NCI-H1092 treated with DMSO at 0.1 percent for 48 hours (cell line): ENCODE measurements around the gene BACH1.
"Not testable (repeated sequence)": the region's sequence is repeated elsewhere in the genome, so short reads cannot be mapped to it uniquely, and the experiment has no call there.

Source experiments
- DNase-seq: peaks from one replicate; lab custom pipeline; 2025; lab: John Stamatoyannopoulos, UW

The BACH1 gene

DNA sequence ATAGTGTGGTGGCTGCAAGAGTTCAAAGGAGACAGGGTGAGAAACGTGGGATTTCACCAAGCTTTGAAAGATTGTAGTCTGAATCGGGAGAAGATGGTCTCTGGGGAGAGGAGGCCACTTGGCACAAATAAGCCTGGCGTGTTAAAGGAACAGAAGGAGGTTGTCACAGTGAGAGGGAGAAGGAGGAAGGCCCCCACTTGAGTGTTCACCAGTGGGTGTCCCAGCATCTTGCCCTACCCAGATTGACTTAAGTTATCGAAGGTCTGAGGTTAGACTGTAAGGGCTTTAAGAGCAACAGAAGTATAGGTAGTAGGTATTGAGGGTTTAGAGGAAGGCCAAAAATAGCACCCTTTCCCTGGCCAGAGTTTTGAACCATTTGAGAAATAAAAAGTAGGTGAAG, 48.0 kb downstream of the BACH1 start:
- no peak for DNase-seq

DNA sequence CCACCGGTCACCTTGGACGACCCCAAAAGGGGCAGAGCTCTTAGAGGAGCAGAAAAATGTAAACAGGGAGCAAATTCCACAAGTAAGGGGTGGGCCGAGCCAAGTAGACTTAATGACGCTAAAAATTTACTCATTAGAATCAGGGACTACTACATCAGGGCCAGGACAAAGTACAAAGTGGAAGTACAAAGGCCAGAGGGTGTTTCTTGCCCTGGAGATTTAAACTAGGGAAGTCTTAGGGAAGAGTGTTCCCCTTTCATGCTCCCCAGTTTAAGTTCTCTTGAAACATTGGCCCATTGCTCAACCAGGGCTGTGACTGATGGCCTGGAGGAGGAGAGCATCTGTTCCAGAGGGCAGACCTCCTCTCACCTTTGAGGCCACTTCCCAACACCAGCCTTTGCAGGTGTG, 48.6 kb downstream of the BACH1 start:
- no peak for DNase-seq

DNA sequence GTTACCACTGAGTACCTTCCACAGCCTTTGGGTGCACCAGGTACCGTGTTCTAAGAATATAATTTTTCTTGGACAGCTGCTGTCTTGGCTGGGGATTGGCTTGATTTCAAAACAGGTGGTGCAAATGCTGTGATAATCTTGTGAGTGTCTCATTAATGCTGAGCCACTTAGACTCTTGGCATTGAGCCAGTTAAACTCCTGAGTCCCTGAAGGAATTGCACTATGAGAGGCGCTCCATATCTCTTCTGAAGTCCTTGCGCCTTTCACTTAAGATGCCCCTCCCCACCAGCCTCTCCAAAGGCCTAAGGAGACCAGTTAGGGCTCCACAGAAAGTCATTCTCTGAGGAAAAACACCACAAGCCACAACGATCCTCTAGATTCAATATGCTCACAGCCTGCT, 51.0 kb downstream of the BACH1 start:
- no peak for DNase-seq

DNA sequence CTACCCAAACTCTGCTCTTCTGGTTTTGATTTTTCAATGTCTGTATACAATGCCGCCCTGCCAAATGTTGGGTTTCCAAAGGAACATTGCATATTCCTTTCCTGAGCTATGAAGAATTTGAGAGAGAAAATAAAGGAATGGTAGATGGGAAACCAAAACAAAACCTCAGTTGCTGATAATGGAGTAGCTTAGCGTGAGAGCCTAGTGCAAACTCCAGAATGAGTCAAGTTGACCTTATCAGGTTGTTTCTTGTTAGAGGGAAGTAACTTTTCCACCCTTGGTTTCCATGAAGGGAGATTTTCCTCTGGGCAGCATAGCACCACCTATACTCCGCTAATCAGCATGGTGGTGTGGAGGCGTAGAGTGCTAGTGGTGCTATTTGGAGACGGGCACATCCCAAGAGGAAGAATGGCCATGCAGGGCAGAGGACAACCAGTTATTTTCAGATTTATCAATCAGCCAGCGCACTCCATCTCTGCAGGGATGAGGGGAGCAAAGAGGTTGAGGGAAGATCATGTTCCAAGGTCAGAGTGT, 51.6 kb downstream of the BACH1 start:
- DNase-seq = no peak

DNA sequence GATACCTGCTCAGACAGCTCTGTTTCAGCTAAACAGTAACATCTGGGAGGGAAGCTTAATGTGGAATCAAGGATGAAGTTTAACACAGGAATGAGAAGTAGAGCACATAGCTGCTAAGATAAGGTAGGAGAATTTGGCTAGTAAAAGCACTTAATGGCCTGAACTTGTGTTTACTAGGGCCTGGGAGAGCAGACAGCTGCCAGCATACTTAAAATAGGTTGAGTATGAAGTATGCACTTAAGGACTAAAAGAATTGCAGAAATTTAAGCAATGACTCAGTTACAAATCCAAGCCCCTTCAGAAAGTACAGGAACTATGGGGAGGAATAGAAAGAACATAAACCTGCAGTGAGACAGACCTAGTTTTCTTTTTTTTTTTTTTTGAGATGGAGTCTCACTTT, 53.0 kb downstream of the BACH1 start:
- no peak for DNase-seq

DNA sequence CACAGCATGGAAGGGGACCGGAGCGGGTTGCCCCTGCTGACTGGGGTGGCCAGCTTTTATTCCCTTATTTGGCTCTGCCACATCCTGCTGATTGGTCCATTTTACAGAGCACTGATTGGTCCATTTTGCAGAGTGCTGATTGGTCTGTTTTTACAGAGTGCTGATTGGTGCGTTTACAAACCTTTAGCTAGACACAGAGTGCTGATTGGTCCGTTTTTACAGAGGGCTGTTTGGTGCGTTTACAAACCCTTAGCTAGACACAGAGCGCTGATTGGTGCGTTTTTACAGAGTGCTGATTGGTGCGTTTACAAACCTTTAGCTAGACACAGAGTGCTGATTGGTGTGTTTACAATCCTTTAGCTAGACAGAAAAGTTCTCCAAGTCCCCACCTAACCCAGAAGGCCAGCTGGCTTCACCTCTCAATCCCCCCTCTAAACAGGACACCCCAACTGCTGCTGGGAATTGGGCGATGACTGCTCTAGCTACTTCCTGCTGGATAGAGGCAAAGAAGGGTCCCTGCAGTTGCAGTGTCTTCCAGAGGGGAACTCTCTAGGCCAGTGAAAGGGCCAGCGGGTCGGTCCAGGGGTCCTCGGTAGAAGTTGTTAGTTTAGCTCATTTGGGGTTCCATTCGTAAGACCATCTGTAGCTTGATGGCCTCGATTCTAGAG, 56.5 kb downstream of the BACH1 start:
- not testable (repeated sequence) for DNase-seq

DNA sequence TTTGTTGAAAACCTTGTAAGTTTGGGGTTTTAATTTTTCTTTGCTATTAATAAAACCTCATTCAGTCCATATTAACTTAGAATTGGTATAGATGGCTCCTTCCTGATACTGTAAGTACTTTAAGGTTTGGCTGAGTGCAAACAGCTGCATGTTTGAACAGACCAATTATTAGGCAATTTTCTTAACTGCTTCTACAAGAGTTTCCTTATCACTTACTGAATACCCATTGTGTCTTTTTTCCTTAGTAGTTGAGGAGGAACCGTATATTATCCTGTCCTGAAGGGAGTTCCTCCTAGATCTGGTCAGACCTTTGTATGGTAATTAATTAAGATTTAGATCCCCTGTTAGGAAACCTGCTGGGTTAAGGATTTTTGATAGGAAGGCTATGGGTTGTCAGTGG, 57.6 kb downstream of the BACH1 start:
- DNase-seq = not testable (repeated sequence)

DNA sequence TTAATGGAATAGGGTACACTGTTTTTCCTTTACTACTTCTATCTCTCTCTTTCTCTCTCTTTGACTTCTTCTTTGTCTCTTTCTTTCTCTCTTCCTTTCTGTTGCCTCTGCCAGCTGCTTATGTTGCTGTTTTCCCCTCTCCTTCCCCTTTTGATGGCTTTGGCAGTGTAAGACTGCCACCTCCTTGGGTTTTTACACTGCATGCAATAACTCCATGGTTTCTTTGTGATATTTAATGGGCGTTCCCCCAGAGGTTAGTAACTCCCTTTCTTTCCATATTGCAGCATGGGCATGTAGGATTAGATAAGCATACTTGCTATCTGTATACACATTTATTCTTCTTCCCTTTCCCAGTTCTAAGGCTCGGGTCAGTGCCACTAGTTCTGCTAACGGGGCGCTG, 58.1 kb downstream of the BACH1 start:
- DNase-seq = not testable (repeated sequence)

DNA sequence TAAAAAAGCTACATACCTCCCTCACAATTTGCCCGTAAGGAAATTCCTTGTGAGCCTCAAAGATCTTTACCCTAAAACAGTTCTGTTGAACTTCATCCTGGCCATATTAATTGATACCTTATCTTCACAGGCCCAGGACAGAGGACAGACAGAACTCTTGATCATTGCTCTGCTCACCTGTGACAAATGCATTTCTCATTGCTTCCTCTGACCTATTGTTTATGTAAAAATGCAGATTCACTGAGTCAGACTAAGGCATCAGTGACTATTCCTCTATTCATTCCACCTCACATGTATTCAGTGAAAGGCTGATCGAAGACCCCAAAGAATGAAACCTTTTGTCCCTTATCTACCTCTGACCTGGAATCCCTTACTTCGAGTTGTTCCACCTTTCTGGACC, 61.0 kb downstream of the BACH1 start:
- DNase-seq = no peak

DNA sequence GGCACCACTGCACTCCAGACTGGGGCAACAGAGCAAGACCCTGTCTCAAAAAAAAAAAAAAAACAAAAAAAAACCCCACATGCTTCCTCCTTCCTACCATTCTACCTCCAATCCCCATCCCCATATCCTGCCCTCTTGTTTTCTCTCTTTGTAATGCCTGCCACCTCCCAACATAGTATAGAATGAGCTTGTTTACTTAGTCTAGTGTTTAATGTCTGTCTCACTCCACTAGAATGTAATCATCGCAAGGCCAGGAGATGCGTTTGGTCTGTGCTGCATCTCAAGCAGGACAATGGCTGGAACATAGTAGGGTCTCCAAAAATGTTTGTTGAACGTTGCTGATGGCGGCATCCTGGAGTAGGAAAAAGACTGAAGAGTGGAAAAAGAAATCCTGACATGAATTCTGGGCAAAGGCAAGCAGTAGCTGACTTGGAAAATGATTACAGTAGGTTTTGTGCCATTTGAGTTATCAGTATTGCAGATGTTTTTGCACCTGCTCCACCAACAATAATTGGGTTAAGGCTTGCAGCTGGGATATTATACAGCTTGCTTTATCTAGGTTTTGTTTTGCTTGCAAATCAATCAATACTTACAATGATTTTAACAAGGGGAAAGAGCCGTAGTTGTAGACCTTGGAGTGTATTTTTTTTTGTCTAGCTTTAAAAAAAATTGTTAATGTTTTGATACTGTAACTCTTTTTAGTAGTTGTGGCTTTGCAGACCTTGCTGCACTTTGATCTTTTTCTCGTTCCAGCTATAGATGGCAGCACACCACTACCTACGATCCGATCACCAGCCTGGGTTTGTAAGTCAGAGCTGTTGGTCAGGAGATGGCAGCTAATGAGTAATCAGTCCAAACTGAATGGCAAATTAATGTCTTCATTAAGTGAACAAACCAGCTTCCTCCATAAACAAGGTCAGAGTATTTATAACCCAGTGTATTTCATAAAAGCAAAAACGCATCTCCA, 62.4 kb downstream of the BACH1 start:
- peak; percentile 3 for DNase-seq

DNA sequence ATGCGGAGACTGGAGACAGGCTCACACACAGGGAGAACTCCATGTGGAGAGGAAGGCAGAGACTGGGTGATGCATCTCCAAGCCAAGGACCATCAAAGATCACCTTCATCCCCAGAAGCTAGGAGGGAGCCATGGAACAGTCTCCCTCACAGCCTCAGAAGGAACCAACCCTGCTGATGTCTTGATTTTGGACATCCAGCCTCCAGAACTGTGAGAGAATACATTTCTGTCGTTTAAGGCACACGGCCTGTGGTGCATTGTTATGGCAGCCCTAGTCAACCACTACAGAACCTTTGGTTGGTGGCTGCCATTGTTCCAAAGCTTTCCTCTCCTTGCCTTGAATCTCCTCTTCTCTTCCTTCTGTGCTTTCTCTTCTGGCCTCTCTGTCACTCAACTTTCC, 64.0 kb downstream of the BACH1 start:
- DNase-seq = no peak

DNA sequence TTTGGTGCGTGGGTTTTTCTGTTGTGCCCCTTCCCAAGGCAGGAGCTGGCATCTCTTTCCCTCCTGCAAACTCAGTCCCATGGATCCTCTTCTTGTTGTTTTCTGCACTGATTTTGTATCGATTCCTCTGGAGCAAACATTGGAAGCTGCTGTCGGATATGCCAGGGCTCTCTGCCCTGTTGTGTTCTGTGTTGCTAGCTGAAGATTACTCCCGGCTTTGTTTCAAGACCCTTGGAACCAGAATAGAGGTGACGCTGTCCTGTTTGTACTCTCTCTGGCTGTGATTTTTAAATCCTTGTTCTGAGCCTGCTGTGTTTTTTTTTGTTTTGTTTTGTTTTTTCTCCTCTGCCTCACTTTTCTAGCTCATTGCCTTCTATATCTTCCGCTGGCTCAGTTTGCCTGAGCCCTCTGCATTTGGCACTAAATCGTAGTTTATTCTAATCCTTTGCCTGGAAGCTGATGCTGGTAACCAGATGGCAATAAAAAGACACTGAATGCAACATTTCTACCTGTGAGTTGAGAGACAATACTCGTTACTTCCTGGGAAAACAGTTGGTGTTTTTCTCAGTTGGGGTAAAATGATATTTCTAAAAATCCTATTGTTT, 67.0 kb downstream of the BACH1 start:
- no peak for DNase-seq

DNA sequence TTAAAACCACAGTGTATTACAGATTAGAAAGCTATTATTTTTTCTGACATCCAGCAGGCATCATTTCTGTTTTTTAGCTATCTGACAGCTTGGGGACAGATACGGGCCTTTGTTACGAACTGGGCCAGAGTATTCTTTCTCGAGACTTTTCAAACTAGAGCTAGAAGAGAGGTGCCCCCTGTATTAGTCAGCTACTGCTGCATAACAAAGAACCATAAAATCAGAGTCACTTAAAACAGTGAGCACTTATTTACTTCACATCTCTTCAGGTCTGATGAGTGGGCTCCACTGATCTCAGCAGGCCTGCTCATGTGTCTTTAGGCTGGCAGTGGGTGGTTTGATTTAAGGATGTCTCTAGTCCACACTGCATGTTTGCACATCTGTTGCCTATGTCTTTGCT, 67.8 kb downstream of the BACH1 start:
- no peak for DNase-seq

DNA sequence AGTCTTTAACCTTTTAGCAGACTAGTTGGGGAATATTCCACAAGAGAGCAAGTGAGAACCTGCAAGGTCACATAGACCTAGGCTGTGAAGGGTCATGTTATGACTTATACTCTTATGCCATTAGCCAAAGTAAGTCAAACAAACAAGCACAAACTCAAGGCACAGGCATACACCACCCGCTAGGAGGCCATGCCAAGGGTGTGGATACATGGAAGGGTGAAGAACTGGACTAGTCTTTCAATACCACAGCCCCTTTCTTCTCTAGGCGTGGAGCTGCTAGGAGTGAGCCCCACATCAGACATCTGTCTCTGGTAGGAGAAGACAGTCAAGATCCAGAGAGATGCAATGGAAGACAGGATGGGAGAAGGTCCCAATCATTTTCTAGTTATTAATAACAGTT, 68.6 kb downstream of the BACH1 start:
- DNase-seq = no peak

DNA sequence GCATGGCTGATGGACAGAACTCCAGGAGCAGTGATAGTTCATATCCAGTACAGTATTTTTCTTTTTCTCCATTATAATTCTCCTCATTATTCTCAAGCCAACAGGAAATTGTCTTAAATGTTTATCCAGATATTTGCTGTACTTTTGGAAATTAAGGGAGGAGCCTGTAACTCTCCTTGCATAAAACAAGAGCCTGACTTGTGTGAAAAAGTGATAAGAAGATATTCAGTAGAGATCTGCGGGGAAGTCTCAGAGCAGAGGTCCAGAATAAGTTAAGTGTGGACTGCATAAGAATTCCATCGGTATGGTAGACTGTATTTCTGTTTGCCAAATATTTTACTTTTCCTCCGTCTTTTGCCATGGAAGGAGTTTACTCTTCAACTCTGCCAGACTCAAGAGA, 70.2 kb downstream of the BACH1 start:
- DNase-seq = no peak

DNA sequence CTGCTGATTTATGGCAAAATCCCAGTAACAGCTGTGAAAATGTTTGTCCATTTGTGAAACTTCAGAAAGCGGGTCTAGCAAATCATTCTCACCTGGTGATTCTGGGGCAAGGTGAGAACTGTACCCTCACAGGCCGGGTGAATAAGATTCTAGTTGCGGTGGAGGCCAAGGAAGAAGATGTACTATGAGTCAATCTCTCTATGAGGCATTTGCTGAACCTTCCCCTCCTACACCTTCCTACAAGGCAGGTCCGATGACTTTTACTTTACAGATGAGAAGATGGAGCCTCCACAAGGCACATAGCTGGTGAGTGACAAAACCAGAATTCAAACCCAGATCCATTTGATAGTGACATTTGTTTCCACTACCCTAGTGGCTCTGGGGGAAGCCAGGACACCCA, 72.7 kb downstream of the BACH1 start:
- no peak for DNase-seq

DNA sequence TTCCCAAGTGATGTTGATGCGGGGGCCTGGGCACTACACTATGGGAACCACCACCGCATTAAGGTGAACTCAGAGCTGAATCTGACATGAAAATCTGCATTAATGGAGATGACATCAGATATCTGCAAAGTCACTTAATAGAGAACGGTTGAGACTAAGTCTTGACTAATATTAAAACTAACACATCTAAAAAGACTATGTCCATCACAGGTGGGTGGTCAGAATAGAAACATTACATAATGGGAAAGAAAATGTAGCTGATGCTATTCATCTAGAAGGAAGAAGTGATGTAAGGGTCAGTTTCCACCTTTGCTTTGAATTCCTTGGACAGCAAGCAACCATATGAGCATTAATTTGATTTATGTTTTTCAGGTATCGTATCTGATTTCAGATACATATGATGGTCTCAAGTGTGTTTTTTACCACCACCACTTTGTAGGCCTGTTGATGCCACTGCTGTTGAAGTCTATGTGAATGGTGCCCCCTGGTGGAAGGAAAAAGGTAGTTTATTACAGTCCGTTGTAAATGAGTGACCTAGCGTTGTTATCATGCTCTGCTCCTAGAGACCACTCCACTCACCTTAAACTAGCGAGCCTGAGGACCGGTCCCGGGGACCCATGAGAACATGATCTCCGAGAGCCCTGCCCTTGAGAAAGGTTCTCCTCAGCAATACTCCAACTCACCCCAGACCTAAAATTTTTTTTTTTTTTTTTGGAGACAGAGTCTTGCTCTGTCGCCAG, 73.5 kb downstream of the BACH1 start:
- DNase-seq = peak; percentile 77

DNA sequence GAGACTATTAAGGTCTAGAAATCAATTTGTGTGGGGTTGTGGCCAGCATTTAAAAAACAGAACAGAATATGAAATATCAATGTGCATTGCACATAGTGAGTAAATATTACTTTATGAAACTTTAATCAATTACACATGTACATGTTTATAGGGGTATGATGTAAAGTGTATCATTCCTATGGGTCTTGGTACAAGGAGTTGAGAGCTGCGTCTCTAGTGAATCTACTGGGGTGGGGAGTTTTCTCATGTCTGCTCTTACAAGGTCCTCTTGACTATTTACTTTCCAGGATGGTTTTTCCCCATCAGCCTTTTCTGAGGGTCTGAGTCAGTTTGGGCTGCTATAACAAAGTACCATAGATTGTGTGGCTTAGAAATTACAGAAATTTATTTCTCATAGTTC, 75.8 kb downstream of the BACH1 start:
- DNase-seq = no peak

DNA sequence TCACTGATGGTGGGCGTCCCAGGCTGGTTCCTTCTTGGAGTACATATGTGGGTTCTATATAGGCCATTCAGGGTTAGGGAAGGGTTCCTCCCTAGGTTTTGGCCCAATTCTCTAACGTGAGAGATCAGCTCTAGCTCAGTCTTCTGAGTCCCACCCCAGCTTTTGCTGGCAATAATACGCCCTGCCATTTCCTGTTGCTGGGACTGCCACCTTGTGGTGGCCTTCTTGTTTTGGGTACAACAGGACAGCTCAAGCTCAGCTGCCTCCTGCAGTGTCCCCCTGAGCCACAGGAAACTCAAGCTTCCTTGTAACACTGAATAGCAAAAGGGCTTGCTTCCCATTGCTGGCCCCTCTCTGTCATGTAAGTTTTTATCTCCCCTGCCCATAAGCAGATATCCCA, 77.8 kb downstream of the BACH1 start:
- no peak for DNase-seq

DNA sequence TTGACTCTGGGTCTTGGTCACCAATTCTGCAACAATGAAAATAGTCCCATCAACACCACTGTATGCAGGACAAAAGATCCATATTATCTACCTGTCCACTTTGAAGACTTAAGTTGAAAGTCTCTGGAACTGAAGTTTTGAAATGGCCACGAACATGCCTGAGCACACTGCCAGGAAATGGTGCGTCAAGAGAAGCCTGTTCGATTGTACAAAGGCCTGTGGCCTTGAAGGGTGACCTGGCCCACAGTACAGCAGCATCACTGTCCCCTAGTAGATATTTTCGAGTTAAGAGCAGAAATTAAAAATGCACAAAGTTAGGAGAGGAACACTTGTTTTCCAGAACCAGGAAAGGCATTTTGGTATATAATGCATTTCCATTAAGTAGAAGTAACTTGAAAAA, 78.5 kb downstream of the BACH1 start:
- no peak for DNase-seq

DNA sequence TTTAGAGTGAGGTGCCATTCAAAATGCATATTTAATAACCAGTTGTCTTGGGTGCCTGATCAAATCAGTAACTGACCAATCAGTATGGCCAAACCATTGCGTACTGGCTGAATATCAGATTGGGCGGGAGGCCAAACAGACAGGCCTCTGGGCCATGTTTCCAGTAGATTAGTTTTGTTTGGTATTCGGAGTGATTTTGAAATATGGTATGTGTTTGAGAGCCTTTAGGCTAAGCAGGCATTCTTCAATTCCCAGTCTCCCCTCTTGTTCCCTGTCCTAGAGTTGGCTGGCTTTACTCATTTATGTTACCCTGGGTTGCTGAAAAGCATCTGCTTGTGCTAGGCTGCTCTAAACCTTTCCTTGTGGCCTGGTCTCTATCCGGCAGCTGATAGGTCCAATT, 80.1 kb downstream of the BACH1 start:
- DNase-seq = no peak

DNA sequence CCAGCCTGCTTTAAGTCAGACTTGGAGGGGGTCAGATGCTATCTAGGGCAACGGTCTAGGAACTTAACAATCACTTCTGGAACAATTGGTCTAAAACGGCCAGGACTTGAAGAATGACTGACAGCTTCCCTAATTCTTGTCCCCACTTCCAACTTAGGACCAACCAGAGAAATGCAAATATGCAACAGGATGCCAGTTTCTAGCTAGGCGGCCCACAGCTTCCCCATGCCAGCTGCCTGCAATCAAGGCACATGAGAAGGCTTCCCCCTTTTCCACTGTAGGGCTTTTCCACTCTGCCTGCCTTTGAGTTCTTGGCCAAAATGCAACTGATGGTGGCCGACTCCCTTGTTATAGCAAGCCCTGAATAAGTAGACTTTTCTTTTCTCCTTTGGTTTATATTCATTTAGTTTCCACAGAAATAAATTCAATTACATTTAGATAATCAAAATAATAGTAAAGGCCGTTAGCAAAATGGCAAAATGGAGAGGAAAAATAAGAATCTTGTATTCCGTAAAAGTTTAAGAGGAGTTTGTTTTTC, 80.9 kb downstream of the BACH1 start:
- no peak for DNase-seq
